DOHH2 (cell line): Measurements from ENCODE around the gene SYNDIG1.

Source experiments
- H3F3A ChIP-seq: fragments of 200-600 bp; sonication (generic), shearing (Covaris generic); 2 replicates; pipeline ENCODE4 v1.6.0; 2016; ENCODE audit warnings: antibody characterized with exemption, mild to moderate bottlenecking; ENCODE audit not compliant: control insufficient read depth, insufficient read depth
- H3K27ac ChIP-seq: fragments of 200-600 bp; sonication (generic); 2 replicates; pipeline ENCODE4 v1.5.1; 2014; ENCODE audit warnings: low read depth, mild to moderate bottlenecking, low read length, moderate library complexity
- H3K27me3 ChIP-seq: fragments of 200-600 bp; sonication (generic); 2 replicates; pipeline ENCODE4 v1.6.1; 2014; ENCODE audit warnings: mild to moderate bottlenecking, low read length, mixed read lengths; ENCODE audit not compliant: control insufficient read depth
- H3K36me3 ChIP-seq: fragments of 200-600 bp; sonication (generic); 2 replicates; pipeline ENCODE4 v1.6.1; 2014; ENCODE audit warnings: mild to moderate bottlenecking, low read length, moderate library complexity, mixed read lengths; ENCODE audit not compliant: control insufficient read depth
- H3K4me1 ChIP-seq: fragments of 200-600 bp; sonication (generic); 2 replicates; pipeline ENCODE4 v1.6.1; 2014; ENCODE audit warnings: mild to moderate bottlenecking, low read length, mixed read lengths; ENCODE audit not compliant: control insufficient read depth
- H3K4me2 ChIP-seq: fragments of 200-600 bp; sonication (generic); 2 replicates; pipeline ENCODE4 v1.6.0; 2014; ENCODE audit warnings: mild to moderate bottlenecking, low read length, moderate library complexity
- H3K4me3 ChIP-seq: fragments of 200-600 bp; sonication (generic); 2 replicates; pipeline ENCODE4 v1.5.1; 2014; ENCODE audit warnings: mild to moderate bottlenecking, low read length, mixed read lengths
- H3K79me2 ChIP-seq: fragments of 200-600 bp; sonication (generic); 2 replicates; pipeline ENCODE4 v1.6.1; 2014; ENCODE audit warnings: mild to moderate bottlenecking, low read length, mixed read lengths; ENCODE audit not compliant: control insufficient read depth
- H3K9me2 ChIP-seq: fragments of 200-600 bp; sonication (generic); replicated peaks from 2 replicates; pipeline ENCODE4 v1.6.1; 2014; ENCODE audit warnings: mild to moderate bottlenecking, low read length, mixed read lengths; ENCODE audit not compliant: control insufficient read depth
- H3K9me3 ChIP-seq: fragments of 200-600 bp; sonication (generic); 2 replicates; pipeline ENCODE4 v1.6.1; 2014; ENCODE audit warnings: antibody characterized with exemption, low read length, mixed read lengths; ENCODE audit not compliant: control insufficient read depth, insufficient read depth
- H4K20me1 ChIP-seq: fragments of 200-600 bp; sonication (generic); 2 replicates; pipeline ENCODE4 v1.6.0; 2014; ENCODE audit warnings: low read depth, mild to moderate bottlenecking, antibody characterized with exemption, low read length, moderate library complexity; ENCODE audit not compliant: control insufficient read depth, insufficient read depth
- CTCF ChIP-seq: fragments of 200-600 bp; sonication (generic); IDR thresholded peaks from one replicate; pipeline ENCODE4 v1.5.1; 2014; ENCODE audit warnings: antibody characterized with exemption, mild to moderate bottlenecking, low read depth, low read length; ENCODE audit not compliant: poor library complexity, severe bottlenecking
- EZH2phosphoT487 ChIP-seq: fragments of 200-600 bp; sonication (generic); IDR thresholded peaks from 2 replicates; pipeline ENCODE4 v1.6.1; 2017; ENCODE audit warnings: borderline replicate concordance, mild to moderate bottlenecking, antibody characterized with exemption, low read length, moderate library complexity, mixed read lengths

SYNDIG1 gene

GRCh38 chr20:24487648-24488047 is 18.2 kb downstream of the SYNDIG1 start:
- Histone ChIP-seq H3K9me2 (no peaks in the 10 kb centered on the region), H3K27me3 (no peaks in the 10 kb centered on the region), H3F3A (no peaks in the 10 kb centered on the region), H3K4me2 (no peak overlapping the region), H3K27ac (no peak overlapping the region), H3K9me3 (no peaks in the 10 kb centered on the region), H3K79me2 (no peaks in the 10 kb centered on the region), H3K4me1 (no peaks in the 10 kb centered on the region), H3K36me3 (no peaks in the 10 kb centered on the region), H4K20me1 (no peaks in the 10 kb centered on the region), H3K4me3 (no peak overlapping the region)
- TF ChIP-seq CTCF (no peak), EZH2phosphoT487 (no peak)

- H3K36me3 ChIP-seq: no peaks in the 10 kb centered on the region
- H4K20me1 ChIP-seq: no peaks in the 10 kb centered on the region
- no peak overlapping the region for H3K27ac ChIP-seq
- H3K9me2 ChIP-seq: no peaks in the 10 kb centered on the region
- H3K79me2 ChIP-seq: no peaks in the 10 kb centered on the region
- H3K27me3 ChIP-seq: no peaks in the 10 kb centered on the region
- H3K4me1 ChIP-seq: no peaks in the 10 kb centered on the region
- H3F3A ChIP-seq: no peaks in the 10 kb centered on the region
- H3K9me3 ChIP-seq: no peaks in the 10 kb centered on the region
- TF ChIP-seq CTCF: no peak
- H3K4me2 ChIP-seq: no peak overlapping the region
- no peak overlapping the region for H3K4me3 ChIP-seq
These were observed 18.8 kb downstream of the SYNDIG1 start for GRCh38 chr20:24488064-24488799.

- H3K27me3 ChIP-seq: no peaks in the 10 kb centered on the region
- no peak overlapping the region for H3K4me2 ChIP-seq
- no peaks in the 10 kb centered on the region for H3K36me3 ChIP-seq
- no peak overlapping the region for H3K4me3 ChIP-seq
- no peaks in the 10 kb centered on the region for H3K4me1 ChIP-seq
- H3F3A ChIP-seq: no peaks in the 10 kb centered on the region
- no peak overlapping the region for H3K27ac ChIP-seq
- no peaks in the 10 kb centered on the region for H3K9me2 ChIP-seq
- no peaks in the 10 kb centered on the region for H3K79me2 ChIP-seq
- TF ChIP-seq CTCF (no peak), EZH2phosphoT487 (no peak)
- H4K20me1 ChIP-seq: no peaks in the 10 kb centered on the region
- H3K9me3 ChIP-seq: no peaks in the 10 kb centered on the region
These were observed 19.4 kb downstream of the SYNDIG1 start for GRCh38 chr20:24488800-24489175.

GRCh38 chr20:24489193-24489592 is 19.8 kb downstream of the SYNDIG1 start:
- H3K4me3 ChIP-seq: no peak overlapping the region

More at GRCh38 chr20:24489193-24489592, 19.8 kb downstream of the SYNDIG1 start:
- TF ChIP-seq CTCF (no peak), EZH2phosphoT487 (no peak)
- H3K36me3 ChIP-seq: no peaks in the 10 kb centered on the region
- no peaks in the 10 kb centered on the region for H3F3A ChIP-seq
- H3K9me3 ChIP-seq: no peaks in the 10 kb centered on the region
- H3K4me2 ChIP-seq: no peak overlapping the region
- no peaks in the 10 kb centered on the region for H3K9me2 ChIP-seq
- no peak overlapping the region for H3K27ac ChIP-seq
- no peaks in the 10 kb centered on the region for H3K27me3 ChIP-seq
- H3K79me2 ChIP-seq: no peaks in the 10 kb centered on the region
- no peaks in the 10 kb centered on the region for H4K20me1 ChIP-seq
- no peaks in the 10 kb centered on the region for H3K4me1 ChIP-seq
